Transverse colon (tissue), 4 donors: Measurements from ENCODE around the gene ATP6V1F.

Experiments used
- CTCF ChIP-seq, 5 experiments: fragments of 200-600 bp in 3 of 5; fragments of 450-650 bp in 2 of 5; sonication (generic) in 3 of 5; IDR thresholded peaks; 1 replicate in 2 of 5; 2 replicates in 3 of 5; pipeline ENCODE4 v1.5.1; 2016 to 2017; ENCODE audit warnings: antibody characterized with exemption in 5 of 5, inconsistent platforms in 3 of 5, mild to moderate bottlenecking in 2 of 5, moderate library complexity in 1 of 5
- POLR2A ChIP-seq: fragments of 450-650 bp; IDR thresholded peaks from one replicate; pipeline ENCODE4 v1.6.1; 2016; ENCODE audit warnings: antibody characterized with exemption, mild to moderate bottlenecking, moderate library complexity
- POLR2AphosphoS5 ChIP-seq, 3 donors: sonication (generic); formaldehyde crosslinking; IDR thresholded peaks; one replicate each; pipeline ENCODE4 v1.6.1; 2016; ENCODE audit warnings: antibody characterized with exemption in 3 of 3

DNA sequence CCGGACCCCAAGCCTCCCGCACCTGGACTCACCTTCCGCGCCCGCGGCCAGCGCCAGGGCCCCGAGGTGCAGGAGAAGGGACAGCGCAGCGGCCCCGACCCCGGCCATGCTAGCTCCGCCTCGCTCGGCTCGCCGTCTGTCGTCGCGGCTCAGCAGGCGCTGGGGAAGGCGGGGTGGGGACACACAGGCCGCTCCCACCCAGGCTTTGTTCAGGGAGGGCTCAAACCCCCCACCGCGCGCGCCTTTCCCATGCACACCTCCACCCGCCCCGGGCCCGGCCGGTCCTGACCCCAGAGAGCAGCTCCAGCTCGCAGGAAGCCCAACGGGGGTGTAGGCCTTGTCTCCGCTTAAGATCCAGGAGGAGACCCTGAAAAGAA is 47.9 kb downstream of the ATP6V1F start, which contains the start of gene KCP:
- TF ChIP-seq CTCF (IDR thresholded peaks at IDR 0.05) (no peak), POLR2AphosphoS5 (IDR thresholded peaks at IDR 0.05) (no peak), POLR2A (no peak)
